ENCODE data around the gene PTPRB.

Gene PTPRB

DNA sequence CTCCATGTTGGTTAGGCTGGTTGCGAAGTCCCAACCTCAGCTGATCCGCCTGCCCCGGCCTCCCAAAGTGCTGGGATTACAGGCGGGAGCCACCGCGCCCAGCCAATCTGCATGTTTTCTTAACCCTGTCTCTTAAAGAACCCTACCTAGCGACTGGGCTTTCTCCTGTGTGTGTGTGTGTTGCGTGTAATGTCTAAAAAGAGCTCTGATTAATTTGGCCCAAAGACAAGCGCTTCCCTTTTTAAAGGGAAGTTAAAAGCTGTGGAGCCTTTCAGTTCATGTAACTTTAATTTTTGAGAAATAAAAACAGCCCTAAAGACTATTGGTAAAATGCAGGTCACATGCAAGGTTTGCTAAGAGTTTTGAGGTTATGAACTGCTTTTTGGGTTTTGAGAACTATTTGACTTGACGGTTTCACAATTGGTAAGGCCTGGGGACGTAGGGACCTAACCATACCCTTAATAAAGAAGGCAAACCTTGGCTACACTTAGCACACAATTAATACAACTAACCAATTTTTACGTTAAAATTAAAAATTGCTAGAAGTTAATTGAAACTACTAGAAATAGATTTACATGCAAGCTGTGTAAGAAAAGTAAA, 167.9 kb downstream of the PTPRB start:
- peaks cover 42% of the 10 kb centered on the region for H3K79me2 ChIP-seq (ENCODE audit: insufficient read depth, low read length)
- no peaks in the 10 kb centered on the region for H4K20me1 ChIP-seq (ENCODE audit: insufficient read depth, low read length)
- H3K27me3 ChIP-seq (ENCODE audit: insufficient read depth, low read length), result no peaks in the 10 kb centered on the region
- no peaks in the 10 kb centered on the region for H3K9me2 ChIP-seq (ENCODE audit: low read depth, low read length)
- peak overlapping the region; percentile 72 for H3K4me2 ChIP-seq (ENCODE audit: low read length)
- no peaks in the 10 kb centered on the region for H3F3A ChIP-seq (ENCODE audit: insufficient read depth, low read length)
- peaks cover 22% of the 10 kb centered on the region for H3K4me1 ChIP-seq (ENCODE audit: insufficient read depth, low read length, severe bottlenecking)
- peak overlapping the region; percentile 88 for H3K4me3 ChIP-seq (ENCODE audit: low read depth, low read length, poor library complexity, severe bottlenecking)
- no peak overlapping the region for H2AFZ ChIP-seq (ENCODE audit: low read length)
- peak overlapping the region; percentile 78 for H3K27ac ChIP-seq (ENCODE audit: low read depth, low read length, poor library complexity, severe bottlenecking)
- peak overlapping the region; percentile 84 for H3K9ac ChIP-seq (ENCODE audit: low read length)
- H3K9me3 ChIP-seq (ENCODE audit: low read length), result peaks cover 5% of the 10 kb centered on the region; the same call in 1 of the 2 replicates
- TF ChIP-seq, protein P1, sequence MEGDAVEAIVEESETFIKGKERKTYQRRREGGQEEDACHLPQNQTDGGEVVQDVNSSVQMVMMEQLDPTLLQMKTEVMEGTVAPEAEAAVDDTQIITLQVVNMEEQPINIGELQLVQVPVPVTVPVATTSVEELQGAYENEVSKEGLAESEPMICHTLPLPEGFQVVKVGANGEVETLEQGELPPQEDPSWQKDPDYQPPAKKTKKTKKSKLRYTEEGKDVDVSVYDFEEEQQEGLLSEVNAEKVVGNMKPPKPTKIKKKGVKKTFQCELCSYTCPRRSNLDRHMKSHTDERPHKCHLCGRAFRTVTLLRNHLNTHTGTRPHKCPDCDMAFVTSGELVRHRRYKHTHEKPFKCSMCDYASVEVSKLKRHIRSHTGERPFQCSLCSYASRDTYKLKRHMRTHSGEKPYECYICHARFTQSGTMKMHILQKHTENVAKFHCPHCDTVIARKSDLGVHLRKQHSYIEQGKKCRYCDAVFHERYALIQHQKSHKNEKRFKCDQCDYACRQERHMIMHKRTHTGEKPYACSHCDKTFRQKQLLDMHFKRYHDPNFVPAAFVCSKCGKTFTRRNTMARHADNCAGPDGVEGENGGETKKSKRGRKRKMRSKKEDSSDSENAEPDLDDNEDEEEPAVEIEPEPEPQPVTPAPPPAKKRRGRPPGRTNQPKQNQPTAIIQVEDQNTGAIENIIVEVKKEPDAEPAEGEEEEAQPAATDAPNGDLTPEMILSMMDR (IDR thresholded peaks at IDR 0.05; ENCODE audit: low read length), result no peak
- no peak for TF ChIP-seq EZH2 (IDR thresholded peaks at IDR 0.05; ENCODE audit: borderline replicate concordance, low read length)
- H3K36me3 ChIP-seq (ENCODE audit: insufficient read depth, low read length), result peaks cover 18% of the 10 kb centered on the region

DNA sequence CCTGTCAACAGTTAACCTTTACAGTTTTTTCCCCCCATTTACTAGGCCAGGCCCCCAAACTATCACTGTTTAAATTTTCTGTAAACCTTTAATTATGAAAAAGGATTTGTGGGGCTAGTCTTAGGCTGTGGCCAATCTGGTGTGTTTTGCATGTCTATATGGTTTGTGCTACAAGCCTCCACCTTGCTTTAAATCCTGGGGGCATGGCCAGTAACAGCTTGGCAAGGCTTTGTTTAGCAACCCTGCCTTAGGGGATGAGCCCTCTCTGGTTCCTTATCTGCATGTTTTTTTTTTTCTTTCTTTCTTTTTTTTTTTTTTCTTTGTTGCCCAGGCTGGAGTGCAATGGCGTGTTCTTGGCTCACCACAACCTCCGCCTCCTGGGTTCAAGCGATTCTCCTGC, 168.5 kb downstream of the PTPRB start:
- H3K4me2 ChIP-seq (ENCODE audit: low read length), result peak overlapping the region; percentile 72
- no peaks in the 10 kb centered on the region for H4K20me1 ChIP-seq (ENCODE audit: insufficient read depth, low read length)
- TF ChIP-seq, protein P1 (IDR thresholded peaks at IDR 0.05; ENCODE audit: low read length), result no peak
- TF ChIP-seq EZH2 (IDR thresholded peaks at IDR 0.05; ENCODE audit: borderline replicate concordance, low read length), result no peak
- no peaks in the 10 kb centered on the region for H3K27me3 ChIP-seq (ENCODE audit: insufficient read depth, low read length)
- peaks cover 22% of the 10 kb centered on the region for H3K4me1 ChIP-seq (ENCODE audit: insufficient read depth, low read length, severe bottlenecking)
- H3K9me3 ChIP-seq (ENCODE audit: low read length), result peaks cover 10% of the 10 kb centered on the region
- H3K79me2 ChIP-seq (ENCODE audit: insufficient read depth, low read length), result peaks cover 42% of the 10 kb centered on the region
- H3K27ac ChIP-seq (ENCODE audit: low read depth, low read length, poor library complexity, severe bottlenecking), result peak overlapping the region; percentile 78
- H3K9ac ChIP-seq (ENCODE audit: low read length), result peak overlapping the region; percentile 84
- H3K9me2 ChIP-seq (ENCODE audit: low read depth, low read length), result no peaks in the 10 kb centered on the region
- H3K4me3 ChIP-seq (ENCODE audit: low read depth, low read length, poor library complexity, severe bottlenecking), result peak overlapping the region; percentile 88
- no peak overlapping the region for H2AFZ ChIP-seq (ENCODE audit: low read length)
- H3F3A ChIP-seq (ENCODE audit: insufficient read depth, low read length), result no peaks in the 10 kb centered on the region
- H3K36me3 ChIP-seq (ENCODE audit: insufficient read depth, low read length), result peaks cover 18% of the 10 kb centered on the region

DNA sequence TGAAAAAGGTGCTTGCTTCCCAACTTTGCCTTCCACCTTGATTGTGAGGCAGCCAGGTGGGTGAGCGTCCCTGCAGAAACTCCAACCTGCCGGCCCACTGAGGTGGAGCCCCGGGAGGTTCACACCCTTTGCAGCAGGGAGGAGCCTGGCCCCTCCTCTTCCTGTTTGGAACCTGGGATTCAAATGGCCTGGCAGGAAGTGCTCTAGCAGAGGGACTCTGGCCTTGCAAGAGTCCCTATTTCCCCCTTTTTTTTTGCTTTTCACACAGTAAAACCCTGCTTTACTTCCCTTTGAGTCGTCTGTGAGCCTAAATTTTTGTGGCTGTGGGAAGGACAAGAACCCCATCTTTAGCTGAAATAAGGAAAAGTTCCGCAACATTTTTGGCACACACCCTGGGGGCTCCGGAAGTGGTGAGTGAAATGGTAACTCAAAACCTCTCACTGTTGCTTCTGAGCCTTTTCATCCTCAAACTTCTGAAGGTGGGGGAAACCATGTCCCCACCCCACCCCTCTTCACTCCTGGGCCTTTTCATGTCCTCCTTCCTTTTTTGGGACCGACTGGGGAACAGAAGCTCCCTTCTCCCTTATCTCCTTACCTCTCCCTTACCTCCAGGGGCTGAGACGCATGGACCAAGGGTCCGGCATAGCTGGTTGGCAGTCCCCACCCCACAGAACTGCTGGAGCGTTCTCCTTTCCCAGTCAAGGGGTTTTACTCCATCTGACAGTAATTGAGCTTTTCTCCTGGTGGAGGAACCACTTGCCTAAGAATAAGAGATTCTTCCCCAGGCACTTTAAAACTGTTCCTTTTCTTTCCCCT, 169.1 kb downstream of the PTPRB start:
- Histone ChIP-seq H3K9ac (ENCODE audit: low read length) (peak overlapping the region; percentile 84), H3K36me3 (ENCODE audit: insufficient read depth, low read length) (peaks cover 18% of the 10 kb centered on the region), H3K9me3 (ENCODE audit: low read length) (peaks cover 16% of the 10 kb centered on the region), H4K20me1 (ENCODE audit: insufficient read depth, low read length) (no peaks in the 10 kb centered on the region), H3K4me2 (ENCODE audit: low read length) (peak overlapping the region; percentile 72), H3K9me2 (ENCODE audit: low read depth, low read length) (no peaks in the 10 kb centered on the region), H3K27ac (ENCODE audit: low read depth, low read length, poor library complexity, severe bottlenecking) (peak overlapping the region; percentile 78), H3K27me3 (ENCODE audit: insufficient read depth, low read length) (no peaks in the 10 kb centered on the region), H3K4me3 (ENCODE audit: low read depth, low read length, poor library complexity, severe bottlenecking) (peak overlapping the region; percentile 88), H3F3A (ENCODE audit: insufficient read depth, low read length) (no peaks in the 10 kb centered on the region), H3K79me2 (ENCODE audit: insufficient read depth, low read length) (peaks cover 42% of the 10 kb centered on the region), H2AFZ (ENCODE audit: low read length) (no peak overlapping the region), H3K4me1 (ENCODE audit: insufficient read depth, low read length, severe bottlenecking) (peaks cover 22% of the 10 kb centered on the region)
- no peak for TF ChIP-seq EZH2 (IDR thresholded peaks at IDR 0.05; ENCODE audit: borderline replicate concordance, low read length)
- TF ChIP-seq, protein P1 (IDR thresholded peaks at IDR 0.05; ENCODE audit: low read length), result no peak

Data from OCI-LY1 (cell line).